Measurements from ENCODE around the gene NRXN2.

GRCh38 chr11:64694821-64695365 is 28.1 kb downstream of the NRXN2 start:
- TF ChIP-seq MAX (IDR thresholded peaks at IDR 0.05; ENCODE audit: low read depth) (no peak), CTCF (IDR thresholded peaks at IDR 0.05) (no peak), NFIC (IDR thresholded peaks at IDR 0.05; ENCODE audit: borderline replicate concordance) (no peak), ZBTB33 (IDR thresholded peaks at IDR 0.05; ENCODE audit: borderline replicate concordance, low read depth) (no peak), MXI1 (IDR thresholded peaks at IDR 0.05; ENCODE audit: low read depth, low read length) (peak; percentile 75; the same call in 1 of the 2 replicates), POLR2AphosphoS5 (IDR thresholded peaks at IDR 0.05; ENCODE audit: low read depth, low read length) (no peak), RAD21 (IDR thresholded peaks at IDR 0.05; ENCODE audit: low read length) (peak; percentile 21; the same call in 1 of the 2 replicates), NRF1 (IDR thresholded peaks at IDR 0.05; ENCODE audit: low read depth, low read length) (no peak), FOXJ3 (CRISPR knock-in tag; IDR thresholded peaks at IDR 0.05) (no peak), USF2 (IDR thresholded peaks at IDR 0.05; ENCODE audit: borderline replicate concordance, low read depth, low read length) (no peak), JUND (IDR thresholded peaks at IDR 0.05) (no peak), TCF12 (IDR thresholded peaks at IDR 0.05) (no peak), SIN3A (IDR thresholded peaks at IDR 0.05; ENCODE audit: borderline replicate concordance, low read depth, low read length) (no peak)
